ENCODE measurements around the gene MUC12. TPM values are rescaled to one million over a fixed set of nuclear protein-coding genes. Genes with fewer than 3 reads are reported as not detected.
"Not testable (repeated sequence)": the region's sequence is repeated elsewhere in the genome, so short reads cannot be mapped to it uniquely, and the experiment has no call there.

MUC12 gene, protein sequence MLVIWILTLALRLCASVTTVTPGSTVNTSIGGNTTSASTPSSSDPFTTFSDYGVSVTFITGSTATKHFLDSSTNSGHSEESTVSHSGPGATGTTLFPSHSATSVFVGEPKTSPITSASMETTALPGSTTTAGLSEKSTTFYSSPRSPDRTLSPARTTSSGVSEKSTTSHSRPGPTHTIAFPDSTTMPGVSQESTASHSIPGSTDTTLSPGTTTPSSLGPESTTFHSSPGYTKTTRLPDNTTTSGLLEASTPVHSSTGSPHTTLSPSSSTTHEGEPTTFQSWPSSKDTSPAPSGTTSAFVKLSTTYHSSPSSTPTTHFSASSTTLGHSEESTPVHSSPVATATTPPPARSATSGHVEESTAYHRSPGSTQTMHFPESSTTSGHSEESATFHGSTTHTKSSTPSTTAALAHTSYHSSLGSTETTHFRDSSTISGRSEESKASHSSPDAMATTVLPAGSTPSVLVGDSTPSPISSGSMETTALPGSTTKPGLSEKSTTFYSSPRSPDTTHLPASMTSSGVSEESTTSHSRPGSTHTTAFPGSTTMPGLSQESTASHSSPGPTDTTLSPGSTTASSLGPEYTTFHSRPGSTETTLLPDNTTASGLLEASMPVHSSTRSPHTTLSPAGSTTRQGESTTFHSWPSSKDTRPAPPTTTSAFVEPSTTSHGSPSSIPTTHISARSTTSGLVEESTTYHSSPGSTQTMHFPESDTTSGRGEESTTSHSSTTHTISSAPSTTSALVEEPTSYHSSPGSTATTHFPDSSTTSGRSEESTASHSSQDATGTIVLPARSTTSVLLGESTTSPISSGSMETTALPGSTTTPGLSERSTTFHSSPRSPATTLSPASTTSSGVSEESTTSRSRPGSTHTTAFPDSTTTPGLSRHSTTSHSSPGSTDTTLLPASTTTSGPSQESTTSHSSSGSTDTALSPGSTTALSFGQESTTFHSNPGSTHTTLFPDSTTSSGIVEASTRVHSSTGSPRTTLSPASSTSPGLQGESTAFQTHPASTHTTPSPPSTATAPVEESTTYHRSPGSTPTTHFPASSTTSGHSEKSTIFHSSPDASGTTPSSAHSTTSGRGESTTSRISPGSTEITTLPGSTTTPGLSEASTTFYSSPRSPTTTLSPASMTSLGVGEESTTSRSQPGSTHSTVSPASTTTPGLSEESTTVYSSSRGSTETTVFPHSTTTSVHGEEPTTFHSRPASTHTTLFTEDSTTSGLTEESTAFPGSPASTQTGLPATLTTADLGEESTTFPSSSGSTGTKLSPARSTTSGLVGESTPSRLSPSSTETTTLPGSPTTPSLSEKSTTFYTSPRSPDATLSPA (N-terminal part only)
- not detected in 2 replicates for total RNA-seq
- long read RNA-seq: 0 reads

DNA sequence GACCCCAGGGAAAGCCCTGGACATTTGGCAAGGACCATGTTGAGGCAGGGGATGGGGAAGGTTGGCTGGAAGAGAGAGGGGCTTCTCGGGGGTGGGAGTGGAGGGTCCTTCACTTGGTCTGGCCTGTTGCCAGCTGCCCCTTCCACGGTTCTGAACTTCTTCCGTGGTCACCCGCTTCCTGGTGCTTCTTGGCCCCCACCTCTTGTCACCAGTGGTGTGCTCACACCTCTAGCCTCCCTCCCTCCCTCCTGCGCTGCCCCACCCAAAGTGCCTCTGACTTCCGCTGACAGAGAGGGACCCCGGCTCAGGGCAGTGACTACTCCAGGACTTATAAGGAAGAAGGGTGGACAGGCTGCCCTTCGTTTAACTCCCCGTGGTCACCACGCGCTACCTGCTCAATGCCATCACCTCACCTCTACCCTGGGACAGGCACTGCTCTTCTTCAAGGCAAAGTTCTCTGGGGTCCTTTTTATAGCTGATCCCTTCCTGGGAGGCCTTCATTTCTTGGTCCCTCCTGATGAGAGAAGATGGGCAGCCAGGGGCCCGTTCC, at the start of gene MUC12:
Gene MUC12, plus strand, starts transcription at position 500 of the 550 bp plus-strand sequence. CDS start 58 bp downstream, outside the sequence.
- peaks cover 46% of the 10 kb centered on the region for H3K27me3 Mint-ChIP-seq (ENCODE audit: unreplicated experiment)
- no peak within 1 kb of the TSS for H3K4me3 Mint-ChIP-seq (ENCODE audit: unreplicated experiment)
- H3K36me3 Mint-ChIP-seq (ENCODE audit: unreplicated experiment): no peaks in the 10 kb centered on the region
- H3K4me1 Mint-ChIP-seq (ENCODE audit: unreplicated experiment): peaks cover 12% of the 10 kb centered on the region
- no peak within 1 kb of the TSS for H3K27ac Mint-ChIP-seq (ENCODE audit: unreplicated experiment)
- H3K9me3 Mint-ChIP-seq (ENCODE audit: unreplicated experiment): peaks cover 3% of the 10 kb centered on the region
- TF ChIP-seq CTCF (IDR thresholded peaks at IDR 0.05): no peak
- DNase-seq (ENCODE audit: extremely low spot score, unreplicated experiment): no peak

- H3K36me3 Mint-ChIP-seq (ENCODE audit: unreplicated experiment); H3K27ac Mint-ChIP-seq (ENCODE audit: unreplicated experiment): not testable (repeated sequence)
These were observed 49.5 kb upstream of the MUC12 start for GRCh38 chr7:100919779-100920437.

GRCh38 chr7:100921039-100921438, 48.3 kb upstream of the MUC12 start:
- H3K4me3 Mint-ChIP-seq (ENCODE audit: unreplicated experiment): no peak overlapping the region
- peaks cover 40% of the 10 kb centered on the region for H3K27me3 Mint-ChIP-seq (ENCODE audit: unreplicated experiment)
- H3K27ac Mint-ChIP-seq (ENCODE audit: unreplicated experiment): no peak overlapping the region
- no peaks in the 10 kb centered on the region for H3K9me3 Mint-ChIP-seq (ENCODE audit: unreplicated experiment)
- peaks cover 2% of the 10 kb centered on the region for H3K4me1 Mint-ChIP-seq (ENCODE audit: unreplicated experiment)
- no peaks in the 10 kb centered on the region for H3K36me3 Mint-ChIP-seq (ENCODE audit: unreplicated experiment)
- no peak for TF ChIP-seq CTCF (IDR thresholded peaks at IDR 0.05)
- DNase-seq (ENCODE audit: extremely low spot score, unreplicated experiment): no peak

More at GRCh38 chr7:100919779-100920437, 49.5 kb upstream of the MUC12 start:
- DNase-seq (ENCODE audit: extremely low spot score, unreplicated experiment); H3K4me3 Mint-ChIP-seq (ENCODE audit: unreplicated experiment); H3K9me3 Mint-ChIP-seq (ENCODE audit: unreplicated experiment); H3K4me1 Mint-ChIP-seq (ENCODE audit: unreplicated experiment): not testable (repeated sequence)
- peaks cover 40% of the 10 kb centered on the region for H3K27me3 Mint-ChIP-seq (ENCODE audit: unreplicated experiment)

DNA sequence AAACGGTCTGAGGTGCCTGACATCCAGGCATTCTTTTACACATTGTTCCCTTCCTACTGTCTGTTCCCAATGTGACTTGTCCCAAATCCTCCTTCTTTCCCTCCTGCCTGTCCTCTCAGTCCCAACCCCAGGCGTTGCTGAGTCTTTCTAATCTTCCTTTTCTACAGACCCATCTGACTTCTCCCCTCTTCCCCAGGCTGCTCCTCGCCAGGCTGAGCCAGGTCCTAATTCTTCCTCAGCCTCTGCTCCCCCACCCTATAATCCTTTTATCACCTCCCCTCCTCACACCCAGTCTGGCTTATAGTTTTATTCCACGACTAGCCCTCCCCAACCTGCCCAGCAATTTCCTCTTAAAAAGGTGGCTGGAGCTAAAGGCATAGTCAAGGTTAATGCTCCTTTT, 45.7 kb upstream of the MUC12 start:
- peaks cover 38% of the 10 kb centered on the region for H3K27me3 Mint-ChIP-seq (ENCODE audit: unreplicated experiment)
- not testable (repeated sequence) for H3K36me3 Mint-ChIP-seq (ENCODE audit: unreplicated experiment); H3K4me3 Mint-ChIP-seq (ENCODE audit: unreplicated experiment); H3K4me1 Mint-ChIP-seq (ENCODE audit: unreplicated experiment); H3K27ac Mint-ChIP-seq (ENCODE audit: unreplicated experiment); DNase-seq (ENCODE audit: extremely low spot score, unreplicated experiment); H3K9me3 Mint-ChIP-seq (ENCODE audit: unreplicated experiment)

DNA sequence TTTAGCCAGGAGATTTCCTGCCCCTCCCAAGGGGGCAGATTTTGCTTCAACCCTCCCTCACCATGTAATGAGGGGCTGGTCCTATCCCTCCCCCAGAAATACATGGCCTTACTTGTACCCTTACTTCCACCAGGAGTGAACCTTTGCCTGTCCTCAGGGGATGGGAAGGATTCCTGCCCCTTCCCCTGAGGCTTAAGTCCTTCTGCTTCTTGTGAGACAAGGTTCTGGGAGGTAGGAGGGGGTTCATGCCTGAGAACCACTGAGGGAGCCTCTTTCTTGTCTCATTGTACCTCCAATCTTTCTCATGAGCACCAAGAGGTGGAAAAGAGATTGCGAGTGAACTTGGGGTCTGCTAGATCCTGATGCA, 39.6 kb upstream of the MUC12 start:
- Mint-ChIP-seq H3K36me3 (ENCODE audit: unreplicated experiment) (no peaks in the 10 kb centered on the region), H3K4me3 (ENCODE audit: unreplicated experiment) (no peak overlapping the region), H3K27ac (ENCODE audit: unreplicated experiment) (no peak overlapping the region), H3K27me3 (ENCODE audit: unreplicated experiment) (peaks cover 6% of the 10 kb centered on the region), H3K9me3 (ENCODE audit: unreplicated experiment) (peaks cover 5% of the 10 kb centered on the region), H3K4me1 (ENCODE audit: unreplicated experiment) (no peaks in the 10 kb centered on the region)
- TF ChIP-seq CTCF (IDR thresholded peaks at IDR 0.05): no peak
- DNase-seq (ENCODE audit: extremely low spot score, unreplicated experiment): no peak
